Gastroesophageal sphincter (tissue), 3 donors: Measurements from ENCODE around the gene NUMA1.

ENCODE experiments used
- EP300 ChIP-seq: sonication (generic); formaldehyde crosslinking; IDR thresholded peaks from one replicate; pipeline ENCODE4 v1.6.1; 2017; ENCODE audit warnings: antibody characterized with exemption, mild to moderate bottlenecking
- POLR2A ChIP-seq, 2 donors: fragments of 450-650 bp; IDR thresholded peaks; one replicate each; pipeline ENCODE4 v1.6.1; 2017; ENCODE audit warnings: antibody characterized with exemption in 2 of 2, mild to moderate bottlenecking in 2 of 2, moderate library complexity in 1 of 2
- POLR2AphosphoS5 ChIP-seq: sonication (generic); formaldehyde crosslinking; IDR thresholded peaks from one replicate; pipeline ENCODE4 v1.6.1; 2017; ENCODE audit warnings: antibody characterized with exemption
- TF ChIP-seq, protein P1 (sequence below), 4 experiments: fragments of 200-600 bp in 2 of 4; fragments of 450-650 bp in 2 of 4; sonication (generic) in 1 of 4; IDR thresholded peaks; one replicate each; pipeline ENCODE4 v1.5.1; 2017 to 2019; ENCODE audit warnings: antibody characterized with exemption in 4 of 4, mild to moderate bottlenecking in 2 of 4, moderate library complexity in 2 of 4

DNA sequence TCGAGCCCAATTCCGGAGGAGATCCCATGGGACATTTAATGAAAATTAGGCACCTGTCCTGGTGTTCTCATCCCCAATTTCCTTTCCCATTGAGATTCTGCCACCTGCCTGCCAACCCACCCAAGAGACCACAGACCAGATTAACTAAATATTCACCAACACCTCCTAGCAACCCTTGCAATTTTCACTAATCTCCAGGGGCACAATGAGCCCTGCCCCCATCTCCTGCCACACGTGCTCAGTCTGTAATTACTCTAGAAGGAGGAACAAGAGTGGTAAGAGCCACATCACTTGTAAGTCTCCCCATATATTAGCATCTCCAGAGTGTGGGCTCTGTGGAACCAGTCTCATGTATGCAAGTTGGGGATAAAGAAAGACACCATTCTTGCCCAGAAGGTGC lies 43.7 kb downstream of the NUMA1 start:
- TF ChIP-seq, protein P1, sequence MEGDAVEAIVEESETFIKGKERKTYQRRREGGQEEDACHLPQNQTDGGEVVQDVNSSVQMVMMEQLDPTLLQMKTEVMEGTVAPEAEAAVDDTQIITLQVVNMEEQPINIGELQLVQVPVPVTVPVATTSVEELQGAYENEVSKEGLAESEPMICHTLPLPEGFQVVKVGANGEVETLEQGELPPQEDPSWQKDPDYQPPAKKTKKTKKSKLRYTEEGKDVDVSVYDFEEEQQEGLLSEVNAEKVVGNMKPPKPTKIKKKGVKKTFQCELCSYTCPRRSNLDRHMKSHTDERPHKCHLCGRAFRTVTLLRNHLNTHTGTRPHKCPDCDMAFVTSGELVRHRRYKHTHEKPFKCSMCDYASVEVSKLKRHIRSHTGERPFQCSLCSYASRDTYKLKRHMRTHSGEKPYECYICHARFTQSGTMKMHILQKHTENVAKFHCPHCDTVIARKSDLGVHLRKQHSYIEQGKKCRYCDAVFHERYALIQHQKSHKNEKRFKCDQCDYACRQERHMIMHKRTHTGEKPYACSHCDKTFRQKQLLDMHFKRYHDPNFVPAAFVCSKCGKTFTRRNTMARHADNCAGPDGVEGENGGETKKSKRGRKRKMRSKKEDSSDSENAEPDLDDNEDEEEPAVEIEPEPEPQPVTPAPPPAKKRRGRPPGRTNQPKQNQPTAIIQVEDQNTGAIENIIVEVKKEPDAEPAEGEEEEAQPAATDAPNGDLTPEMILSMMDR (IDR thresholded peaks at IDR 0.05), result no peak
- TF ChIP-seq EP300 (no peak), POLR2A (IDR thresholded peaks at IDR 0.05) (no peak), POLR2AphosphoS5 (no peak)
